ENCODE measurements around the gene IRX2. TPM values are rescaled to one million over a fixed set of nuclear protein-coding genes. Genes with fewer than 3 reads are reported as not detected.

Gene IRX2
- total and polyA plus RNA-seq, 2 of the 8 experiments (the other 6 are each of a cell fraction or from before 2014, with no cell fraction given) = 23.4 to 40.4 TPM

GRCh38 chr5:2708751-2709150, 42.7 kb downstream of the IRX2 start:
- no peak overlapping the region for H2BK20ac ChIP-seq (ENCODE audit: low read length)
- H3K4me3 ChIP-seq (ENCODE audit: extremely low read depth in 1 of 4, insufficient read depth in 2 of 4, low read depth in 3 of 4, low read length in 4 of 4) = no peak overlapping the region
- no peak overlapping the region for H3K4me2 ChIP-seq (ENCODE audit: insufficient read depth in 1 of 2, low read depth in 2 of 2, low read length in 2 of 2)
- peaks cover 3% of the 10 kb centered on the region; the same call in 1 of the 2 replicates for H3K23me2 ChIP-seq (ENCODE audit: low read depth, low read length)
- H4K20me1 ChIP-seq (replicated peaks in 1 of 2; ENCODE audit: control insufficient read depth in 1 of 2, insufficient read depth in 2 of 2, low read length in 2 of 2) = no peaks in the 10 kb centered on the region
- no peak overlapping the region for H3K18ac ChIP-seq (ENCODE audit: extremely low read depth, low read length)
- no peak overlapping the region for H2BK15ac ChIP-seq (ENCODE audit: low read length)
- no peaks in the 10 kb centered on the region for H3K79me1 ChIP-seq (ENCODE audit: low read depth, low read length)
- H2AFZ ChIP-seq (ENCODE audit: low read length) = no peak overlapping the region
- H2AK5ac ChIP-seq (ENCODE audit: low read depth, low read length) = no peak overlapping the region
- no peak overlapping the region for H3K56ac ChIP-seq (replicated peaks; ENCODE audit: insufficient read length, low read depth, low read length)
- H3K4ac ChIP-seq (replicated peaks; ENCODE audit: insufficient read length, low read depth, low read length) = no peak overlapping the region
- H2BK120ac ChIP-seq (replicated peaks; ENCODE audit: low read depth, low read length) = no peak overlapping the region
- 94% methylated on average over 7 of the region's 10 CpGs; no CpG with 5 or more reads in 1 of the 2 experiments for WGBS, 2 experiments (ENCODE audit: extremely low coverage in 1 of 2, insufficient coverage in 1 of 2, insufficient read length in 1 of 2, insufficient replicate concordance in 2 of 2, low coverage in 1 of 2, low lambda C conversion rate in 2 of 2, missing lambda C conversion rate in 1 of 2)
- peaks cover 0 to 6% (median 1%) of the 10 kb centered on the region in 4 experiments; a peak in 4 of 7 replicates for H3K4me1 ChIP-seq (replicated peaks in 1 of 4; ENCODE audit: control insufficient read depth in 3 of 4, insufficient read depth in 4 of 4, low read length in 3 of 4)
- no peaks in the 10 kb centered on the region for H3K36me3 ChIP-seq (ENCODE audit: control insufficient read depth in 2 of 4, insufficient read depth in 4 of 4, low read length in 3 of 4)
- no peak overlapping the region for H3K14ac ChIP-seq (ENCODE audit: insufficient read length)
- no peak overlapping the region for H3K9ac ChIP-seq (replicated peaks in 1 of 4; ENCODE audit: extremely low read depth in 1 of 4, low read depth in 3 of 4, low read length in 3 of 4)
- no peak for FAIRE-seq
- CTCF ChIA-PET (ENCODE audit: partially characterized antibody) = no interaction called here
- H4K91ac ChIP-seq (replicated peaks; ENCODE audit: insufficient read length, low read length) = peak overlapping the region; percentile 1
- POLR2A ChIA-PET (ENCODE audit: partially characterized antibody) = no interaction called here
- TF ChIP-seq SUZ12 (IDR thresholded peaks at IDR 0.05; ENCODE audit: low read length) (no peak), JUN (IDR thresholded peaks at IDR 0.05; ENCODE audit: low read depth, low read length) (no peak), RNF2 (IDR thresholded peaks at IDR 0.05; ENCODE audit: borderline replicate concordance, low read depth, low read length, missing control alignments, poor library complexity, severe bottlenecking) (no peak), KDM5A (IDR thresholded peaks at IDR 0.05; ENCODE audit: low read length) (no peak), CBX8 (IDR thresholded peaks at IDR 0.05; ENCODE audit: borderline replicate concordance, low read depth, low read length) (no peak), NRF1 (IDR thresholded peaks at IDR 0.05; ENCODE audit: low read depth, low read length) (no peak), CBX5 (IDR thresholded peaks at IDR 0.05; ENCODE audit: low read depth, low read length) (no peak), HDAC6 (IDR thresholded peaks at IDR 0.05; ENCODE audit: low read depth, low read length) (no peak), HDAC2 (IDR thresholded peaks at IDR 0.05; ENCODE audit: borderline replicate concordance in 1 of 2, low read depth in 2 of 2, low read length in 2 of 2) (no peak), POLR2AphosphoS5 (IDR thresholded peaks at IDR 0.05; ENCODE audit: low read depth, low read length) (no peak), SRF (IDR thresholded peaks at IDR 0.05; ENCODE audit: low read depth, low read length) (no peak), SIN3A (conservative IDR thresholded peaks at IDR 0.05 in 1 of 2, IDR thresholded peaks at IDR 0.05 in 1 of 2; ENCODE audit: low read depth in 1 of 2, low read length in 2 of 2) (no peak)
- no peak overlapping the region for H4K5ac ChIP-seq (ENCODE audit: insufficient read length, low read depth, low read length)
- no peak overlapping the region for H4K8ac ChIP-seq (ENCODE audit: extremely low read depth, insufficient read depth, low read length)
- no peak overlapping the region for H3K23ac ChIP-seq (ENCODE audit: insufficient read length)
- H2BK12ac ChIP-seq (ENCODE audit: low read depth, low read length) = 0 out of 2 replicates have a peak overlapping the region, but pooled peaks have one; percentile 11
- no peak for DNase-seq (ENCODE audit: low read depth in 1 of 2, low spot score in 2 of 2)
- H3K9me3 ChIP-seq (ENCODE audit: insufficient read depth in 2 of 2, low read depth in 1 of 2, low read length in 1 of 2) = peaks cover 0 to 2% of the 10 kb centered on the region in 2 experiments; a peak in 1 of 4 replicates
- no peak overlapping the region; the same call in 1 of the 2 replicates for H2BK5ac ChIP-seq (ENCODE audit: low read depth, low read length)
- H3K27ac ChIP-seq (ENCODE audit: low read depth, low read length) = no peak overlapping the region
- no peaks in the 10 kb centered on the region for H3K79me2 ChIP-seq (ENCODE audit: control insufficient read depth in 1 of 2, insufficient read depth in 2 of 2, low read length in 2 of 2)
- H3K27me3 ChIP-seq (replicated peaks in 1 of 4; ENCODE audit: control insufficient read depth in 3 of 4, extremely low read depth in 1 of 4, insufficient read depth in 3 of 4, low read length in 3 of 4) = no peaks in the 10 kb centered on the region
